SK-N-SH treated with all-trans-retinoic acid at 6 μM for 48 hours (cell line): ENCODE results near the gene FUZ.

Source experiments
- ATAC-seq: fragments of 200-7000 bp; cut with Tn5 transposase; 3 replicates; pipeline ENCODE4 v1.9.1; 2020; ENCODE audit warnings: mild to moderate bottlenecking, moderate library complexity
- ARNTL ChIP-seq: fragments of 450-650 bp; formaldehyde crosslinking; IDR thresholded peaks from 2 replicates; pipeline ENCODE4 v1.5.0; 2020; ENCODE audit warnings: low read depth, mild to moderate bottlenecking, moderate library complexity, borderline replicate concordance
- BACH2 ChIP-seq: fragments of 250-450 bp; sonication (Bioruptor Pico); IDR thresholded peaks from 2 replicates; pipeline ENCODE4 v1.9.0; 2021; ENCODE audit warnings: mild to moderate bottlenecking, borderline replicate concordance
- ESRRG ChIP-seq: fragments of 250-450 bp; sonication (Bioruptor Pico); IDR thresholded peaks from 2 replicates; pipeline ENCODE4 v1.6.1; 2021; ENCODE audit warnings: mild to moderate bottlenecking
- GLIS3 ChIP-seq: fragments of 250-450 bp; sonication (Bioruptor Pico); IDR thresholded peaks from 2 replicates; pipeline ENCODE4 v1.5.0; 2020; ENCODE audit warnings: mild to moderate bottlenecking, moderate library complexity
- OSR1 ChIP-seq: fragments of 250-450 bp; sonication (Bioruptor Pico); IDR thresholded peaks from 2 replicates; pipeline ENCODE4 v1.8.0; 2022; ENCODE audit warnings: moderate library complexity, mild to moderate bottlenecking, inconsistent platforms
- PPARA ChIP-seq: fragments of 250-450 bp; sonication (Bioruptor Pico); IDR thresholded peaks from 2 replicates; pipeline ENCODE4 v1.5.0; 2020; ENCODE audit warnings: mild to moderate bottlenecking, borderline replicate concordance
- RARB ChIP-seq: fragments of 250-450 bp; sonication (Bioruptor Pico); IDR thresholded peaks from 2 replicates; pipeline ENCODE4 v1.8.0; 2021; ENCODE audit warnings: mild to moderate bottlenecking, moderate library complexity
- SNAI2 ChIP-seq: fragments of 250-450 bp; sonication (Bioruptor Pico); IDR thresholded peaks from 2 replicates; pipeline ENCODE4 v1.5.0; 2020; ENCODE audit warnings: mild to moderate bottlenecking, moderate library complexity
- TCF4 ChIP-seq: fragments of 250-450 bp; sonication (Bioruptor Pico); IDR thresholded peaks from 2 replicates; pipeline ENCODE4 v1.8.0; 2021; ENCODE audit warnings: mild to moderate bottlenecking, moderate library complexity, borderline replicate concordance
- TOX ChIP-seq: fragments of 250-450 bp; sonication (Bioruptor Pico); IDR thresholded peaks from 2 replicates; pipeline ENCODE4 v1.8.0; 2021; ENCODE audit warnings: mild to moderate bottlenecking, moderate library complexity, borderline replicate concordance
- ZC3H10 ChIP-seq: fragments of 250-450 bp; sonication (Bioruptor Pico); IDR thresholded peaks from 2 replicates; pipeline ENCODE4 v1.5.1; 2021; ENCODE audit warnings: mild to moderate bottlenecking, moderate library complexity
- ZFP3 ChIP-seq: fragments of 250-450 bp; sonication (Bioruptor Pico); IDR thresholded peaks from 2 replicates; pipeline ENCODE4 v1.5.0; 2020; ENCODE audit warnings: mild to moderate bottlenecking, moderate library complexity
- ZFP30 ChIP-seq: fragments of 450-650 bp; formaldehyde crosslinking; IDR thresholded peaks from 2 replicates; pipeline ENCODE4 v1.5.0; 2022; ENCODE audit warnings: mild to moderate bottlenecking, moderate library complexity
- ZNF565 ChIP-seq: fragments of 450-650 bp; formaldehyde crosslinking; conservative IDR thresholded peaks from 2 replicates; pipeline ENCODE4 v1.5.0; 2020; ENCODE audit warnings: low read depth, mild to moderate bottlenecking, moderate library complexity
- ZNF70 ChIP-seq: fragments of 450-650 bp; formaldehyde crosslinking; IDR thresholded peaks from 2 replicates; pipeline ENCODE4 v1.5.0; 2020; ENCODE audit warnings: mild to moderate bottlenecking, moderate library complexity
- ZNF8 ChIP-seq: fragments of 450-650 bp; formaldehyde crosslinking; IDR thresholded peaks from 2 replicates; pipeline ENCODE4 v1.5.0; 2020; ENCODE audit warnings: mild to moderate bottlenecking, moderate library complexity
- TF ChIP-seq, protein P1 (sequence below): fragments of 250-450 bp; sonication (Bioruptor Pico); IDR thresholded peaks from 2 replicates; pipeline ENCODE4 v1.5.1; 2021; ENCODE audit warnings: mild to moderate bottlenecking, moderate library complexity
- TF ChIP-seq, protein P2 (sequence below): fragments of 250-450 bp; sonication (Bioruptor Pico); IDR thresholded peaks from 2 replicates; pipeline ENCODE4 v1.8.0; 2020; ENCODE audit warnings: mild to moderate bottlenecking, moderate library complexity, borderline replicate concordance
- TF ChIP-seq, protein P3 (sequence below): fragments of 250-450 bp; sonication (Bioruptor Pico); IDR thresholded peaks from 2 replicates; pipeline ENCODE4 v1.5.1; 2020; ENCODE audit warnings: low read depth, mild to moderate bottlenecking, moderate library complexity
- TF ChIP-seq, protein P4 (sequence below): fragments of 250-450 bp; sonication (Bioruptor Pico); IDR thresholded peaks from 2 replicates; pipeline ENCODE4 v1.5.0; 2020; ENCODE audit warnings: mild to moderate bottlenecking, moderate library complexity
- TF ChIP-seq, protein P5 (sequence below): fragments of 250-450 bp; sonication (Bioruptor Pico); IDR thresholded peaks from 2 replicates; pipeline ENCODE4 v1.8.0; 2021; ENCODE audit warnings: low read depth, mild to moderate bottlenecking, moderate library complexity, borderline replicate concordance

Gene FUZ

DNA sequence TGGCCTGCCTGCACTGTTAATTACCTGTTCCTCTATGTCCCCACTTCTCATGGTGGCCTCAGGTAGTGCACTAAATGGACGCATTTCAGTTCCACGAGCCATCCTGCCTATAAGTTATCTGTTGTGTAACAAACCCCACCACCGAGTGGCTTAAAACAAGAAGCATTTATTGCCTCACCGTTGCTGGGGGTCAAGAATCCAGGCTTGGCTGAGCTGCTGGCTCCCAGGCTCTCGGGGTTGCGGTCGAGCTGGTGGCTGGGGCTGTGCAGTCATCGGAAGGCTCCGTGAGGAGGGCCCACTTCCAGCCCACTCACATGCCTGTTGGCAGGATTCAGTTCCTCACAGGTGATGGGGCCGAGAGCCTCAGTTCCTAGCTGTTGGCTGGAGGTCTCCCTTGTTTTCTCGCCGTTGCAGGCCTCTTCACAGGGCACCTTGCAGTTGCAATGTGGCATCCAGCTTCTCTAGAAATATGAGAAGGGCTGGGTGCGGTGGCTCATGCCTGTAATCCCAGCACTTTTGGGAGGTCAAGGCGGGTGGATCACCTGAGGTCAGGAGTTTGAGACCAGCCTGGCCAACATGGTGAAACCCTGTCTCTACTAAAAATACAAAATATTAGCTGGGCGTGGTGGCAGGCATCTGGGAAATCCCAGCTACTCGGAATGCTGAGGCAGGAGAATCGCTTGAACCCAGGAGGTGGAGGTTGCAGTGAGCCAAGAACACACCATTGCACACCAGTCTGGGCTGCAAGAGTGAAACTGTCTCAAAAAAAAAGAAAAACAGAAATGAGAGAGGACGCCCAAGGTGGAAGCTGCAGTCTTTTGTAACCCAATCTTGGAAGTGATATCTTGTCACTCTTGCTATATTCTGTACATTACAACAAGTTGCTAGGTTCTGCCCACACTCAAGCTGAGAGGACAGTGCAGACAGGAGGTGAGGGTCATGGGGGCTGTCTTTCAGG is 31.3 kb upstream of the FUZ start:
- TF ChIP-seq ARNTL (no peak), ZNF70 (CRISPR knock-in tag) (no peak), ZFP3 (CRISPR knock-in tag) (no peak)
- ATAC-seq = no peak

DNA sequence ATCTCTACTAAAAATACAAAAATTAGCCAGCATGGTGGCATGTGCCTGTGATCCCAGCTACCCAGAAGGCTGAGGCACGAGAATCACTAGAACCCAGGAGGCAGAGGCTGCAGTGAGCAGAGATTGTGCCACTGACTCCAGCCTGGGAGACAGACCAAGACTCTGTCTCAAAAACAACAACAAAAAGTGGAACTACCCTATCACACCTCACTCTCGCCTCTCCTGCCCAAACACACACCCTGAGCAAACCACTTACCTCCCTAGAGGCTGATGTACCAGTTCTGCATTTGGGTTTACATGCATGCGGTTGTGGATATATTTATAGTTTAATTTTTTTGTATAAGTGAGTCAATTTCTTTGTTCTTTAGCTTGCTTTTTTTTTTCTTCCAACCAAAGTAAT is 30.2 kb upstream of the FUZ start:
- ATAC-seq = no peak
- TF ChIP-seq PPARA (CRISPR knock-in tag) (no peak), TOX (no peak), ZFP30 (CRISPR knock-in tag) (no peak), ZNF70 (CRISPR knock-in tag) (no peak), TCF4 (no peak), GLIS3 (CRISPR knock-in tag) (no peak), ZNF565 (CRISPR knock-in tag) (no peak), ZC3H10 (CRISPR knock-in tag) (no peak), RARB (CRISPR knock-in tag) (no peak), ARNTL (no peak), BACH2 (CRISPR knock-in tag) (no peak), SNAI2 (CRISPR knock-in tag) (no peak), OSR1 (no peak), ESRRG (CRISPR knock-in tag) (no peak), ZNF8 (CRISPR knock-in tag) (no peak)
- TF ChIP-seq, protein P1, sequence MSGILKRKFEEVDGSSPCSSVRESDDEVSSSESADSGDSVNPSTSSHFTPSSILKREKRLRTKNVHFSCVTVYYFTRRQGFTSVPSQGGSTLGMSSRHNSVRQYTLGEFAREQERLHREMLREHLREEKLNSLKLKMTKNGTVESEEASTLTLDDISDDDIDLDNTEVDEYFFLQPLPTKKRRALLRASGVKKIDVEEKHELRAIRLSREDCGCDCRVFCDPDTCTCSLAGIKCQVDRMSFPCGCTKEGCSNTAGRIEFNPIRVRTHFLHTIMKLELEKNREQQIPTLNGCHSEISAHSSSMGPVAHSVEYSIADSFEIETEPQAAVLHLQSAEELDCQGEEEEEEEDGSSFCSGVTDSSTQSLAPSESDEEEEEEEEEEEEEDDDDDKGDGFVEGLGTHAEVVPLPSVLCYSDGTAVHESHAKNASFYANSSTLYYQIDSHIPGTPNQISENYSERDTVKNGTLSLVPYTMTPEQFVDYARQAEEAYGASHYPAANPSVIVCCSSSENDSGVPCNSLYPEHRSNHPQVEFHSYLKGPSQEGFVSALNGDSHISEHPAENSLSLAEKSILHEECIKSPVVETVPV (CRISPR knock-in tag) = no peak
- TF ChIP-seq, protein P2, sequence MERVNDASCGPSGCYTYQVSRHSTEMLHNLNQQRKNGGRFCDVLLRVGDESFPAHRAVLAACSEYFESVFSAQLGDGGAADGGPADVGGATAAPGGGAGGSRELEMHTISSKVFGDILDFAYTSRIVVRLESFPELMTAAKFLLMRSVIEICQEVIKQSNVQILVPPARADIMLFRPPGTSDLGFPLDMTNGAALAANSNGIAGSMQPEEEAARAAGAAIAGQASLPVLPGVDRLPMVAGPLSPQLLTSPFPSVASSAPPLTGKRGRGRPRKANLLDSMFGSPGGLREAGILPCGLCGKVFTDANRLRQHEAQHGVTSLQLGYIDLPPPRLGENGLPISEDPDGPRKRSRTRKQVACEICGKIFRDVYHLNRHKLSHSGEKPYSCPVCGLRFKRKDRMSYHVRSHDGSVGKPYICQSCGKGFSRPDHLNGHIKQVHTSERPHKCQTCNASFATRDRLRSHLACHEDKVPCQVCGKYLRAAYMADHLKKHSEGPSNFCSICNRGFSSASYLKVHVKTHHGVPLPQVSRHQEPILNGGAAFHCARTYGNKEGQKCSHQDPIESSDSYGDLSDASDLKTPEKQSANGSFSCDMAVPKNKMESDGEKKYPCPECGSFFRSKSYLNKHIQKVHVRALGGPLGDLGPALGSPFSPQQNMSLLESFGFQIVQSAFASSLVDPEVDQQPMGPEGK (CRISPR knock-in tag) = no peak
- TF ChIP-seq, protein P3, sequence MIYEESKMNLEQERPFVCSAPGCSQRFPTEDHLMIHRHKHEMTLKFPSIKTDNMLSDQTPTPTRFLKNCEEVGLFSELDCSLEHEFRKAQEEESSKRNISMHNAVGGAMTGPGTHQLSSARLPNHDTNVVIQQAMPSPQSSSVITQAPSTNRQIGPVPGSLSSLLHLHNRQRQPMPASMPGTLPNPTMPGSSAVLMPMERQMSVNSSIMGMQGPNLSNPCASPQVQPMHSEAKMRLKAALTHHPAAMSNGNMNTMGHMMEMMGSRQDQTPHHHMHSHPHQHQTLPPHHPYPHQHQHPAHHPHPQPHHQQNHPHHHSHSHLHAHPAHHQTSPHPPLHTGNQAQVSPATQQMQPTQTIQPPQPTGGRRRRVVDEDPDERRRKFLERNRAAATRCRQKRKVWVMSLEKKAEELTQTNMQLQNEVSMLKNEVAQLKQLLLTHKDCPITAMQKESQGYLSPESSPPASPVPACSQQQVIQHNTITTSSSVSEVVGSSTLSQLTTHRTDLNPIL (CRISPR knock-in tag) = no peak
- TF ChIP-seq, protein P4, sequence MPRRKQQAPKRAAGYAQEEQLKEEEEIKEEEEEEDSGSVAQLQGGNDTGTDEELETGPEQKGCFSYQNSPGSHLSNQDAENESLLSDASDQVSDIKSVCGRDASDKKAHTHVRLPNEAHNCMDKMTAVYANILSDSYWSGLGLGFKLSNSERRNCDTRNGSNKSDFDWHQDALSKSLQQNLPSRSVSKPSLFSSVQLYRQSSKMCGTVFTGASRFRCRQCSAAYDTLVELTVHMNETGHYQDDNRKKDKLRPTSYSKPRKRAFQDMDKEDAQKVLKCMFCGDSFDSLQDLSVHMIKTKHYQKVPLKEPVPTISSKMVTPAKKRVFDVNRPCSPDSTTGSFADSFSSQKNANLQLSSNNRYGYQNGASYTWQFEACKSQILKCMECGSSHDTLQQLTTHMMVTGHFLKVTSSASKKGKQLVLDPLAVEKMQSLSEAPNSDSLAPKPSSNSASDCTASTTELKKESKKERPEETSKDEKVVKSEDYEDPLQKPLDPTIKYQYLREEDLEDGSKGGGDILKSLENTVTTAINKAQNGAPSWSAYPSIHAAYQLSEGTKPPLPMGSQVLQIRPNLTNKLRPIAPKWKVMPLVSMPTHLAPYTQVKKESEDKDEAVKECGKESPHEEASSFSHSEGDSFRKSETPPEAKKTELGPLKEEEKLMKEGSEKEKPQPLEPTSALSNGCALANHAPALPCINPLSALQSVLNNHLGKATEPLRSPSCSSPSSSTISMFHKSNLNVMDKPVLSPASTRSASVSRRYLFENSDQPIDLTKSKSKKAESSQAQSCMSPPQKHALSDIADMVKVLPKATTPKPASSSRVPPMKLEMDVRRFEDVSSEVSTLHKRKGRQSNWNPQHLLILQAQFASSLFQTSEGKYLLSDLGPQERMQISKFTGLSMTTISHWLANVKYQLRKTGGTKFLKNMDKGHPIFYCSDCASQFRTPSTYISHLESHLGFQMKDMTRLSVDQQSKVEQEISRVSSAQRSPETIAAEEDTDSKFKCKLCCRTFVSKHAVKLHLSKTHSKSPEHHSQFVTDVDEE (CRISPR knock-in tag) = no peak
- TF ChIP-seq, protein P5, sequence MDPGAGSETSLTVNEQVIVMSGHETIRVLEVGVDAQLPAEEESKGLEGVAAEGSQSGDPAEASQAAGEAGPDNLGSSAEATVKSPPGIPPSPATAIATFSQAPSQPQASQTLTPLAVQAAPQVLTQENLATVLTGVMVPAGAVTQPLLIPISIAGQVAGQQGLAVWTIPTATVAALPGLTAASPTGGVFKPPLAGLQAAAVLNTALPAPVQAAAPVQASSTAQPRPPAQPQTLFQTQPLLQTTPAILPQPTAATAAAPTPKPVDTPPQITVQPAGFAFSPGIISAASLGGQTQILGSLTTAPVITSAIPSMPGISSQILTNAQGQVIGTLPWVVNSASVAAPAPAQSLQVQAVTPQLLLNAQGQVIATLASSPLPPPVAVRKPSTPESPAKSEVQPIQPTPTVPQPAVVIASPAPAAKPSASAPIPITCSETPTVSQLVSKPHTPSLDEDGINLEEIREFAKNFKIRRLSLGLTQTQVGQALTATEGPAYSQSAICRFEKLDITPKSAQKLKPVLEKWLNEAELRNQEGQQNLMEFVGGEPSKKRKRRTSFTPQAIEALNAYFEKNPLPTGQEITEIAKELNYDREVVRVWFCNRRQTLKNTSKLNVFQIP (CRISPR knock-in tag) = no peak
- TF ChIP-seq, all 23 proteins: peak for 0

DNA sequence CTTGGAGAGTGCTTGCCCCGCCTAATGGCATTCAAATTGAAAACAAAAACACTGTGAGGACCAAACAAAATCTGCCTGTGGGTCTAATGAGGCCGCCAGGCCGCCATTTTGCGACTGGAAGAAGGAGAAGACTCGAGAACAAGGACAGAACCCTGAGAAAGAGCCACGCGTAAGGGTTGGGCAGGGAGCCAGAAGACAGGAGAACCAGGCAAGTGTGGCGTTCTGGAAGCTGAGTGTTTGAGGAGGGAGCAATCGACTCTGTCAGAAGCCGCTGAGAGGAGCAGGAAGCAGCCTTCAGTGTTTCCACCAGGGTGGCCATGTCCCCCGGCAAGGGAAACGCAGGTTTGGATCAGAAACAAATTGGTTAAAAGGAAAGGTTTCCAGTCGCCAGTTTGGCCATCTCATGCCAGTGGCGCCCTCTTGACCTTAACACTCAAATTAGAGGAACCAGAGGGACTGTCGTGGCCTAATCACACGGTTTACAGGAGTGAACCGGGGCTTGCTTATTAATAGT is 27.7 kb upstream of the FUZ start:
- TF ChIP-seq ZNF70 (CRISPR knock-in tag) (no peak), ZNF8 (CRISPR knock-in tag) (no peak), PPARA (CRISPR knock-in tag) (no peak), ZNF565 (CRISPR knock-in tag) (no peak)
- TF ChIP-seq, protein P2 (CRISPR knock-in tag) = no peak
- TF ChIP-seq, all 23 proteins: peak for 0
- no peak for ATAC-seq
